HG02642 (cell line): Measurements from ENCODE around the gene MICB.

Experiments
- ATAC-seq: cut with Tn5 transposase; IDR thresholded peaks from one replicate; pipeline ENCODE4 v1.9.1; 2021; ENCODE audit warnings: mild to moderate bottlenecking; ENCODE audit not compliant: unreplicated experiment, poor library complexity

MICB gene

GRCh38 chr6:31558631-31559500 is 60.9 kb downstream of the MICB start:
- no peak for ATAC-seq

- peak; percentile 1 for ATAC-seq
These were observed 61.6 kb downstream of the MICB start for GRCh38 chr6:31559606-31559957.

- ATAC-seq: peak; percentile 69
These were observed 62.2 kb downstream of the MICB start for GRCh38 chr6:31559958-31560696.

- no peak for ATAC-seq
These were observed 62.7 kb downstream of the MICB start for GRCh38 chr6:31560697-31561058.
